ENCODE measurements around the gene SAT2.

Gene SAT2

GRCh38 chr17:7590743-7591142 is 36.9 kb downstream of the SAT2 start:
- TF ChIP-seq CTCF (IDR thresholded peaks at IDR 0.05; ENCODE audit: low read depth, low read length) = no peak
- no peak overlapping the region for H3K4me3 ChIP-seq (ENCODE audit: low read depth, low read length)

DNA sequence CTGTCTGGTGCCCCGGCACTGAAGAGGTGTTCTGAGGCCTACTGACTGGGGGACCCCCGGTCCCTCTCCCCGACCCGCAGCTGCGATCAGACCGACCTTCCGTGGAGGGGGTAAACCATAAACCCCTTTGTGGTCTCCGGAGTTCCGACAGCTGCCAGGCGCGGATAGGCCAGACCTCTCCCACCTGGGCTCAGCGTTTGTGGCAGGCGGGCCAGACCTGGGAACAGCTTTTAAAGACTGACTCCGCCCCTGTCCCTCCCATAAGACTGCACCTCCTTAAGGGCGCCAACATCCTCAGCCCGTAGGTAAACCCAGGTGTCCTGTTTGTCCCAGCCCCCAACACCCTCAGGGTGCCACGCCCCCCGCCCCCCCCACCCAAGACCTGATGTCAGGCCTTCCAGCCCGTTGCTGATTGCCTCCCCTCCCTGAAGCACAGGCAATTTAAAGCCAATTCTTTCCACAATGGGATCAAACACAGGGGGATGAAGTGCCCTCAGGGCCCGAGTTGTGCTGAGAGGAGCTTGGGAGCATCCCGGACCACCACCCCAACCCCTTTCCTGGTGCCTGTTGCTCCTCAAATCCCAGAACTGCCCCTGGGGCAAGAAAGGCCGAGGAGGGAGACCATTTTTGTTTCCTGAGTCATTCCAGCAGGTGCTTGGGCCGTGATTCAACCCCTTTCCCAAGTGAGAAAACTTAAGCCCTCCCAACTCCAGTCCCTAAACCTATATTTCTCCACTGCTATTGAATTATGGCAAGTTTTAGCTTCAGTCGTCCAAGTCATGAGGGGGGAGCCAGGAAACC is 37.5 kb downstream of the SAT2 start, which contains the start of gene SOX15:
TSS of gene SOX15 (minus strand) at position 204 of the 801 bp plus-strand sequence. CDS start 418 bp downstream, outside the sequence.
- TF ChIP-seq CTCF (IDR thresholded peaks at IDR 0.05; ENCODE audit: low read depth, low read length) = no peak
- H3K4me3 ChIP-seq (ENCODE audit: low read depth, low read length) = no peak within 1 kb of the TSS

GRCh38 chr17:7589204-7589868 is 38.3 kb downstream of the SAT2 start:
- no peak overlapping the region for H3K4me3 ChIP-seq (ENCODE audit: low read depth, low read length)
- peak; percentile 83 for TF ChIP-seq CTCF (IDR thresholded peaks at IDR 0.05; ENCODE audit: low read depth, low read length)

DNA sequence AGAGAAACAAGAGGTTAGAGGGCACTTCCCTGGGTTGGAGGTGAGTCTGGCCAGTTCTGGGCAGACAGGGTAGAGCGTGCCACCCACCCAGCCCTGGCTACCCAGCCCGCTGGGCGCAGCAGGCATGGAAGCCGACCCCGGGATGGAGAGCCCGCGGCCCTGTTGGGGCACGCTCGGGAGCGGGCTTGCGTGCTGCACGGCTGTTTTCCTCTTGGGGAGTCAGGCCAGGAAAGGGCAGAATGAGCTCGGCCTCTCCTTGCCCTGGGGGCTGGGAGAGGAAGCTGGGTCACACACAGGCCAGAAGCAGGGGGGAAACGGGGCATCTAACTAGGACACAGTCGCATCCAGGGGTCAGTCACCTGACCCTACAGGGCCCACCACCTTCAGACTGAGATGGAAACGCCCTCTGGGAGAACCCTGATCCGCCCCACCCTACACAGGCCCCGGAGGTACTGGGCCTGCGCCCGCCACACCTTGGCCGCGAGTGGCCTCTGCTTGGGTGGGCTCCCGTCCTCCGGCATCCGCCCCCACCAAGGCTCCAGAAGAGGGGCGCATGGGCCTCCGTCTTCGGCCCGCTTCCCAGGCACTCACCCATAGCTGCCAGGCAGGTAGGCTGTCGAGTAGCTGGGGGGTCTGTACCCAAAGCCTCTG is 38.9 kb downstream of the SAT2 start:
- no peak for TF ChIP-seq CTCF (IDR thresholded peaks at IDR 0.05; ENCODE audit: low read depth, low read length)
- no peak overlapping the region for H3K4me3 ChIP-seq (ENCODE audit: low read depth, low read length)

GRCh38 chr17:7587420-7588151 is 40.0 kb downstream of the SAT2 start:
- TF ChIP-seq CTCF (IDR thresholded peaks at IDR 0.05; ENCODE audit: low read depth, low read length) = no peak
- peak overlapping the region; percentile 27; the same call in 1 of the 2 replicates for H3K4me3 ChIP-seq (ENCODE audit: low read depth, low read length)

GRCh38 chr17:7586673-7587419 is 40.8 kb downstream of the SAT2 start:
- H3K4me3 ChIP-seq (ENCODE audit: low read depth, low read length) = no peak overlapping the region
- no peak for TF ChIP-seq CTCF (IDR thresholded peaks at IDR 0.05; ENCODE audit: low read depth, low read length)

Measured in WI38 (cell line).